HFFc6 (cell line): ENCODE results near the gene SMG6. TPM values are rescaled to one million over a fixed set of nuclear protein-coding genes. Genes with fewer than 3 reads are reported as not detected.

Experiments used
- DNase-seq: peaks from one replicate; pipeline ENCODE4 v3.0.0-alpha.2; 2018
- H3K27ac Mint-ChIP-seq: 2 replicates; pipeline ENCODE4 v1.8.0; 2020; ENCODE audit warnings: mild to moderate bottlenecking, mixed read lengths
- H3K27me3 Mint-ChIP-seq: 2 replicates; pipeline ENCODE4 v1.8.0; 2021; ENCODE audit warnings: mild to moderate bottlenecking, moderate library complexity, mixed read lengths; ENCODE audit not compliant: insufficient read depth
- H3K36me3 Mint-ChIP-seq: 2 replicates; pipeline ENCODE4 v1.8.0; 2021; ENCODE audit warnings: low read depth, mixed read lengths
- H3K4me1 Mint-ChIP-seq: 2 replicates; pipeline ENCODE4 v1.8.0; 2020; ENCODE audit warnings: low read depth, mixed read lengths
- H3K4me3 Mint-ChIP-seq: 2 replicates; pipeline ENCODE4 v1.8.0; 2020; ENCODE audit warnings: mild to moderate bottlenecking, moderate library complexity, mixed read lengths
- H3K9me3 Mint-ChIP-seq: 2 replicates; pipeline ENCODE4 v1.8.0; 2020; ENCODE audit warnings: mild to moderate bottlenecking, mixed read lengths
- total RNA-seq, 6 experiments: library from RNA; stranded (reverse); fragmentation: NEBNext Ultra II Directional; extraction: Animal tissue kit (Norgen Biotek cat#: 25700); gene quantifications; 2 replicates in 1 of 6; 3 replicates in 5 of 6; pipeline ENCODE4 v1.2.3, GENCODE V29; 2021
- TF ChIP-seq, protein P1 (sequence below): fragments of 200-600 bp; sonication (generic); IDR thresholded peaks from 2 replicates; pipeline ENCODE4 v1.5.0; 2021; ENCODE audit warnings: antibody characterized with exemption, mild to moderate bottlenecking

The SMG6 gene
- total RNA-seq, 6 experiments from 2014 or later = 29.5 to 37.4 (median 31.8) TPM

DNA sequence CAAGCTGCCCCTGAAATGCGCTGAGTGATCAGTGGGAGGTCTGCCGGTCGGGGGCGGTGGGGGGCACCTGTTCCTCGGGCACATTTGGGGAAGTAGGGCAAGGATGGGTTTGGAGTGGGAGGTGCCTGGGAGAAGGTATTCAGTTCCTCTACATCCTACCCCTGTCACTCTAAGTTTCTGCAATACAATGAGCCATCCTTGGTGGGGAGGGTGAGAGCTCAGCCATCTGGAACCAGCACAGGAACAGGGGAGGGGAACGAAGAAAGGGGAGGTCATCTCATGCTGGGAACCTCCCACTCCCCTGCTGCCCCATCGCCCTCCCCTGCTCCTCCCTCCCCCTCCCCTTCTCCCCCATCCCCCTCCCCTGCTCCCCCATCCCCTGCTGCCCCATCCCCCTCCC lies 269.4 kb downstream of the SMG6 start:
- Mint-ChIP-seq H3K36me3 (peaks cover 30% of the 10 kb centered on the region), H3K4me1 (peaks cover 38% of the 10 kb centered on the region), H3K9me3 (no peaks in the 10 kb centered on the region), H3K27ac (peak overlapping the region; percentile 90), H3K27me3 (no peaks in the 10 kb centered on the region; the same call in 1 of the 2 replicates), H3K4me3 (peak overlapping the region; percentile 78)
- peak; percentile 72 for DNase-seq
- TF ChIP-seq, protein P1, sequence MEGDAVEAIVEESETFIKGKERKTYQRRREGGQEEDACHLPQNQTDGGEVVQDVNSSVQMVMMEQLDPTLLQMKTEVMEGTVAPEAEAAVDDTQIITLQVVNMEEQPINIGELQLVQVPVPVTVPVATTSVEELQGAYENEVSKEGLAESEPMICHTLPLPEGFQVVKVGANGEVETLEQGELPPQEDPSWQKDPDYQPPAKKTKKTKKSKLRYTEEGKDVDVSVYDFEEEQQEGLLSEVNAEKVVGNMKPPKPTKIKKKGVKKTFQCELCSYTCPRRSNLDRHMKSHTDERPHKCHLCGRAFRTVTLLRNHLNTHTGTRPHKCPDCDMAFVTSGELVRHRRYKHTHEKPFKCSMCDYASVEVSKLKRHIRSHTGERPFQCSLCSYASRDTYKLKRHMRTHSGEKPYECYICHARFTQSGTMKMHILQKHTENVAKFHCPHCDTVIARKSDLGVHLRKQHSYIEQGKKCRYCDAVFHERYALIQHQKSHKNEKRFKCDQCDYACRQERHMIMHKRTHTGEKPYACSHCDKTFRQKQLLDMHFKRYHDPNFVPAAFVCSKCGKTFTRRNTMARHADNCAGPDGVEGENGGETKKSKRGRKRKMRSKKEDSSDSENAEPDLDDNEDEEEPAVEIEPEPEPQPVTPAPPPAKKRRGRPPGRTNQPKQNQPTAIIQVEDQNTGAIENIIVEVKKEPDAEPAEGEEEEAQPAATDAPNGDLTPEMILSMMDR = no peak

DNA sequence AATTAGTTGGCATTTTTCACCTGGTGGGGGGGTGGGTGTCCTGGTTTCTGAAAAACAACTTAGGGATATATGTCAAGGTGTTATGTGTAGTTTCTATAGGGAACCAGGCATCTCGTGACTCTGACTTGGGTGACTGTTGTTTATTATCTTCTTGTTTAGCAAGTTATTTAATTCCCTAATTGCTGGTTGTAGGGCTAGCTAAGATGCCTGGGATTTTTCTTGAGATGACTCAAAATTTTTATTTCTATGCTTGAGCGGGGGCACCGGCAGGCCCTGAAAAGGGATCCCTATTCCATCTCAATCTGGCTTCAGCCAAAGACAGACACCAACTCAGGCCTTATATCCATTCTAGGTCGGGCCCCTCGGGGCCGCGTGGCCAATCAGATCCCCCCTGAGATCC lies 270.4 kb downstream of the SMG6 start:
- TF ChIP-seq, protein P1 = no peak
- peak overlapping the region; percentile 78 for H3K4me3 Mint-ChIP-seq
- H3K27ac Mint-ChIP-seq = peak overlapping the region; percentile 90
- peak; percentile 65 for DNase-seq
- peaks cover 24% of the 10 kb centered on the region for H3K36me3 Mint-ChIP-seq
- peaks cover 47% of the 10 kb centered on the region for H3K4me1 Mint-ChIP-seq
- peaks cover 4% of the 10 kb centered on the region for H3K27me3 Mint-ChIP-seq
- no peaks in the 10 kb centered on the region for H3K9me3 Mint-ChIP-seq

DNA sequence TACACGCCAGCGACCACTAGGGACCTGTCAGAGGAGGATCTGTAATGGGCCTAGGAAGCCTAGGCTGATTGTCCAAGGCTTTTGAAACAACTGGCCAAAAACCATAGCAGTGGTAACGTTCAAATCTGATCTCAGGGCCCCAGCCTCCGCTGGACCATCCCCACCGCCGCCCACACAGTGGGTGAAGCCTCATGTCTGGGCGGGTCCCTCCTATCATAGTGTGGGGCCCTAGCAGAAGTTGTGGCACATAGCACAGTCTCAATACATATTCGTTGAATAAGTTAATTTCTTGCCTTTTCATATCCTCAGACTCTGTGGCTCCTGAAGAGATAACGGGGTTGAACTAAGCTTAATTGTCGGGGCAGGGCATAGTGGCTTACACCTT lies 272.8 kb downstream of the SMG6 start:
- no peak for DNase-seq
- Mint-ChIP-seq H3K27me3 (peaks cover 6% of the 10 kb centered on the region), H3K36me3 (peaks cover 8% of the 10 kb centered on the region; the same call in 1 of the 2 replicates), H3K4me3 (peak overlapping the region; percentile 97), H3K4me1 (peaks cover 59% of the 10 kb centered on the region), H3K9me3 (no peaks in the 10 kb centered on the region), H3K27ac (peak overlapping the region; percentile 90)
- TF ChIP-seq, protein P1 = peak; percentile 75

DNA sequence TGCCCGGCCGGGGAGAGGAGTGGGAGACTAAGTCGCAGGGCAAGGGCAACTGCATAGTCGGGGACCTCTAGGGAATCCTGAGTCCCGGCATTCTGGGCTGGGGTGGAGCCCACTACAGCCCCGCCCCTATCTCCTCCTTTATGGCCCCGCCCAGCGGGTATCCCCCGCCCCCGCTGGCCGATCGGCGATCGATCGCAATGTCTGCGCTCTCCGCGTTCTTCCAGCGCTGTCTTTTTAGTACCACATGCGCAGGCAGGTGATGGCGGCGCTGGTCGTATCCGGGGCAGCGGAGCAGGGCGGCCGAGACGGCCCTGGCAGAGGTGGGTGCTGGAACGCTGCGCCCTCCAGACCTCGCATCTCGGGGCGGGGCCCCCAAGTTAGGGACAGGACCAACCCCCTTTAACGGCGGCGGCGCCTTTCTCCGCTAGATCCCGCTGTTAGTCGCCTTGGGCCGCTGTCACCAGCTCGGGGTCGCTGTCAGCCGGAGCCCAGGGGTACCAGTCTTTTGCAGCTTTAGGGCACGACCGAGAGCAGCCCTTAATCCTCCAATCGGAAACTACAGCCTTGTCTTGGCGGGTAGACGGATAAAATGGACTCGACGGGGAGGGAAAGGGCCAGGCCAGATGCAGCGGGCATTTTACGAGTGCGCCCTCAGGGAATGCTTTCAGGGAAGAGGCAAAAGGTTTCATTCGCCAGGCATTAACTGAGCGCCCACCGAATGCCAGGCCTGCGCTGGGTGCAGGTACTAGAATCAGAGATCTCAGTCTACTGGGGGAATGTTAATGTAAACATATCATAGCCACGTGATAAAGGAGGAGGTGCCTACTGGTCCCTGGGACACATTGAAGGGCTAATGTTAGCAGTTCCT lies 273.4 kb downstream of the SMG6 start, which contains the start of gene DPH1:
TSS of gene DPH1 (plus strand) at position 243 of the 868 bp plus-strand sequence. CDS start at position 260, 17 bp downstream.
- peak within 1 kb of the TSS; percentile 97 for H3K4me3 Mint-ChIP-seq
- peaks cover 7% of the 10 kb centered on the region for H3K27me3 Mint-ChIP-seq
- peaks cover 8% of the 10 kb centered on the region; the same call in 1 of the 2 replicates for H3K36me3 Mint-ChIP-seq
- no peaks in the 10 kb centered on the region for H3K9me3 Mint-ChIP-seq
- peak; percentile 89 for DNase-seq
- peaks cover 59% of the 10 kb centered on the region for H3K4me1 Mint-ChIP-seq
- H3K27ac Mint-ChIP-seq = peak within 1 kb of the TSS; percentile 90
- TF ChIP-seq, protein P1 = no peak

DNA sequence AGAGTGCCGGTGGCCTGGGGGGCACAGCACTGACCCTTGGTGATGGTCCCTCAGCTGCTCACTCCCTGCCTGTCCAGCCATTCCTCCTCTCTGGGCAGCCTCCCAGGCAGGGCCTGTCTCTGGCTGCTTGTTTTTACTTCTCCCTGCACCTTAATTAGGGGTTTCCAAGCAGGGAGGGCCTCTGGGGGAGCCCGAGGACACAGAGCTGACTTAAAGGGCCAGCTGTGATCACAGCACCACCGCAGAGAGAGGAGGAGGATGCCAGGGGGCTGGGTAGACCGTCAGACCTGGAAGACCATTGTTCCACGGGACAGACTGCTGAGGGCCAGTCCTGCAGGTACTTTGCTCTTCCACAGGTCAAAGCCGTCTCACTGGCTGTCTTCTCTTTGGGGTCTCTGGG lies 274.8 kb downstream of the SMG6 start:
- peaks cover 8% of the 10 kb centered on the region; the same call in 1 of the 2 replicates for H3K36me3 Mint-ChIP-seq
- no peak overlapping the region for H3K27ac Mint-ChIP-seq
- no peaks in the 10 kb centered on the region for H3K9me3 Mint-ChIP-seq
- H3K4me3 Mint-ChIP-seq = no peak overlapping the region
- TF ChIP-seq, protein P1 = no peak
- peaks cover 12% of the 10 kb centered on the region for H3K27me3 Mint-ChIP-seq
- peaks cover 58% of the 10 kb centered on the region for H3K4me1 Mint-ChIP-seq
- no peak for DNase-seq
